Endothelial cell of umbilical vein (primary cell): Measurements from ENCODE around the gene STXBP5. TPM values are rescaled to one million over a fixed set of nuclear protein-coding genes. Genes with fewer than 3 reads are reported as not detected.

ENCODE experiments used
- BruUV-seq: library from RNA; stranded (reverse); fragments of 400-500 nt; replicated peaks from 2 replicates; lab custom pipeline; 2021; lab: Mats Ljungman, UMichigan
- CTCF ChIA-PET: fragments of 300-600, 350-600 bp; sonication (Branson Sonifier 250); formaldehyde crosslinking; loops from one replicate; lab custom pipeline; 2021; ENCODE audit warnings: antibody characterized with exemption, inconsistent platforms; lab: Charles Lee
- POLR2A ChIA-PET: fragments of 300-600, 350-600 bp; sonication (Branson Sonifier 250); formaldehyde crosslinking; loops from one replicate; lab custom pipeline; 2021; ENCODE audit warnings: antibody characterized with exemption, inconsistent platforms; lab: Charles Lee
- DNase-seq: peaks from one replicate; pipeline ENCODE4 v3.0.0-alpha.2; 2011; ENCODE audit warnings: low read depth, low spot score
- FAIRE-seq: peaks from 2 replicates; lab custom pipeline; 2011; peaks lifted over from hg19 to GRCh38; lab: Jason Lieb, UNC
- H2AFZ ChIP-seq: 2 replicates; pipeline ENCODE4 v1.6.0; 2012; ENCODE audit warnings: low read depth, low read length, control low read depth, inconsistent platforms
- H3K27ac ChIP-seq: 2 replicates; pipeline ENCODE4 v1.5.1; 2011; ENCODE audit warnings: low read depth, mild to moderate bottlenecking, control low read depth, low read length, moderate library complexity; ENCODE audit not compliant: insufficient read depth
- H3K27me3 ChIP-seq, 2 experiments: 2 replicates each; pipeline versions ENCODE4 v1.6.0 to v1.6.1; 2011; ENCODE audit warnings: low read length in 2 of 2, mixed read lengths in 1 of 2; ENCODE audit not compliant: control insufficient read depth in 2 of 2, insufficient read depth in 2 of 2
- H3K36me3 ChIP-seq, 2 experiments: 2 replicates in 1 of 2; 3 replicates in 1 of 2; pipeline ENCODE4 v1.5.1; 2011; ENCODE audit warnings: low read length in 2 of 2, mild to moderate bottlenecking in 1 of 2, moderate library complexity in 1 of 2; ENCODE audit not compliant: control insufficient read depth in 2 of 2, insufficient read depth in 2 of 2; ENCODE audit errors: extremely low read depth in 1 of 2
- H3K4me1 ChIP-seq: 3 replicates; pipeline ENCODE4 v1.5.1; 2011; ENCODE audit warnings: mild to moderate bottlenecking, low read length; ENCODE audit not compliant: control insufficient read depth, insufficient read depth; ENCODE audit errors: extremely low read depth
- H3K4me2 ChIP-seq: 2 replicates; pipeline ENCODE4 v1.6.1; 2011; ENCODE audit warnings: low read length, control low read depth, mixed read lengths; ENCODE audit not compliant: insufficient read depth
- H3K4me3 ChIP-seq, 3 experiments: fragments of 200-600 bp in 1 of 3; sonication (generic), shearing (Covaris generic) in 1 of 3; replicated peaks in 1 of 3; 2 replicates each; pipeline ENCODE4 v1.5.1; 2011 to 2016; ENCODE audit warnings: control low read depth in 3 of 3, low read length in 3 of 3, mild to moderate bottlenecking in 2 of 3, inconsistent platforms in 1 of 3, low read depth in 1 of 3, moderate library complexity in 1 of 3; ENCODE audit not compliant: insufficient read depth in 1 of 3
- H3K79me2 ChIP-seq: 2 replicates; pipeline ENCODE4 v1.6.0; 2012; ENCODE audit warnings: low read length, inconsistent platforms; ENCODE audit not compliant: control insufficient read depth, insufficient read depth
- H3K9ac ChIP-seq: replicated peaks from 2 replicates; pipeline ENCODE3; 2011; ENCODE audit warnings: low read length, control low read depth; ENCODE audit not compliant: insufficient read depth; ENCODE audit errors: extremely low read depth
- H3K9me1 ChIP-seq: replicated peaks from 3 replicates; pipeline ENCODE4 v1.6.0; 2011; ENCODE audit warnings: mild to moderate bottlenecking, low read length; ENCODE audit not compliant: control insufficient read depth, insufficient read depth; ENCODE audit errors: extremely low read depth
- H3K9me3 ChIP-seq: replicated peaks from 2 replicates; pipeline ENCODE4 v1.5.1; 2012; ENCODE audit warnings: low read length, inconsistent platforms; ENCODE audit not compliant: control insufficient read depth, insufficient read depth
- H4K20me1 ChIP-seq: replicated peaks from 2 replicates; pipeline ENCODE3; 2011; ENCODE audit warnings: mild to moderate bottlenecking, low read length; ENCODE audit not compliant: control insufficient read depth, insufficient read depth; ENCODE audit errors: extremely low read depth
- CTCF ChIP-seq, 2 donors: IDR thresholded peaks; 1 replicate in 1 of 2; 2 replicates in 1 of 2; pipeline ENCODE4 v1.5.1; 2011; ENCODE audit warnings: low read length in 2 of 2, mild to moderate bottlenecking in 2 of 2, moderate library complexity in 2 of 2, control low read depth in 1 of 2, inconsistent platforms in 1 of 2, low read depth in 1 of 2; ENCODE audit not compliant: insufficient read depth in 1 of 2; ENCODE audit errors: extremely low read depth in 1 of 2
- EZH2 ChIP-seq: IDR thresholded peaks from 2 replicates; pipeline ENCODE4 v1.6.1; 2012; ENCODE audit warnings: borderline replicate concordance, low read depth, mild to moderate bottlenecking, moderate library complexity, low read length, inconsistent platforms; ENCODE audit not compliant: severe bottlenecking
- FOS ChIP-seq: IDR thresholded peaks from 2 replicates; pipeline ENCODE4 v1.6.1; 2011; ENCODE audit warnings: mild to moderate bottlenecking, low read length, moderate library complexity, borderline replicate concordance; ENCODE audit not compliant: insufficient read depth
- GATA2 ChIP-seq: IDR thresholded peaks from 2 replicates; pipeline ENCODE4 v1.7.0; 2011; ENCODE audit warnings: low read depth, mild to moderate bottlenecking, moderate library complexity, mixed read lengths, low read length; ENCODE audit not compliant: insufficient read length, insufficient read depth
- JUN ChIP-seq: IDR thresholded peaks from 2 replicates; pipeline ENCODE4 v1.6.1; 2011; ENCODE audit warnings: borderline replicate concordance, low read depth; ENCODE audit not compliant: insufficient read length, insufficient read depth
- MAX ChIP-seq: IDR thresholded peaks from 2 replicates; pipeline ENCODE4 v1.6.1; 2011; ENCODE audit not compliant: insufficient read depth, insufficient read length
- MYC ChIP-seq: IDR thresholded peaks from one replicate; pipeline ENCODE4 v1.6.1; 2011; ENCODE audit warnings: mild to moderate bottlenecking, low read depth, low read length
- POLR2A ChIP-seq: IDR thresholded peaks from 2 replicates; pipeline ENCODE4 v1.6.1; 2012; ENCODE audit warnings: low read depth, mild to moderate bottlenecking, control low read depth, low read length
- POLR2AphosphoS5 ChIP-seq: IDR thresholded peaks from 2 replicates; pipeline ENCODE4 v1.6.1; 2012; ENCODE audit warnings: low read depth, mild to moderate bottlenecking, control low read depth, low read length, moderate library complexity; ENCODE audit not compliant: insufficient read depth
- dilution Hi-C: fragments of 300-500 bp; cut with MboI; formaldehyde crosslinking; loops from one replicate; pipeline ENCODE4 v1.15.0; 2019; ENCODE audit warnings: low sequenced_read_pairs; ENCODE audit not compliant: extremely low pct_ligation_motif_present
- intact Hi-C: fragments of 100-400 bp; cut with micrococcal nuclease; formaldehyde crosslinking; loops from one replicate; pipeline ENCODE4 v1.10.0; 2022
- polyA plus RNA-seq, 4 experiments: library from polyadenylated mRNA; depleted of rRNA in 3 of 4; stranded (reverse) in 3 of 4; unstranded in 1 of 4; fragments of >200 nt; gene quantifications; 2 replicates each; pipeline versions ENCODE4 v1.2.1 to v1.2.3, GENCODE V29; 2011 to 2012; ENCODE audit warnings: missing spikeins in 1 of 4
- total RNA-seq: library from RNA; stranded (reverse); gene quantifications from 2 replicates; pipeline ENCODE4 v1.2.3, GENCODE V29; 2021

The STXBP5 gene
- total and polyA plus RNA-seq, 2 donors (not counting 3 experiments of a cell fraction or from before 2014, with no cell fraction given): 7.1 to 21.8 TPM

GRCh38 chr6:147238906-147239305 lies 34.7 kb downstream of the STXBP5 start:
- BruUV-seq: no TSS peak
- Histone ChIP-seq H3K9me1 (no peaks in the 10 kb centered on the region), H3K4me3 (no peak overlapping the region), H3K9ac (no peak overlapping the region), H3K4me2 (no peak overlapping the region), H3K4me1 (no peaks in the 10 kb centered on the region), H3K27me3 (no peaks in the 10 kb centered on the region), H3K9me3 (no peaks in the 10 kb centered on the region), H3K36me3 (peaks cover 0 to 3% of the 10 kb centered on the region in 2 experiments), H2AFZ (no peak overlapping the region), H3K79me2 (no peaks in the 10 kb centered on the region), H3K27ac (no peak overlapping the region), H4K20me1 (no peaks in the 10 kb centered on the region)
- intact Hi-C loops (no loop called here), dilution Hi-C loops (no loop called here)
- FAIRE-seq: no peak
- TF ChIP-seq FOS (no peak), POLR2A (no peak), POLR2AphosphoS5 (no peak), GATA2 (no peak), MAX (no peak), JUN (no peak), EZH2 (no peak), CTCF (IDR thresholded peaks at IDR 0.05; ENCODE audit: extremely low read depth in 1 of 2, insufficient read depth in 1 of 2, low read depth in 1 of 2, low read length in 2 of 2) (no peak), MYC (no peak)
- no peak for DNase-seq
- CTCF ChIA-PET: no interaction called here
- POLR2A ChIA-PET: no interaction called here
